GM12878 (cell line): Measurements from ENCODE around the gene LRRN2. TPM values are rescaled to one million over a fixed set of nuclear protein-coding genes. Genes with fewer than 3 reads are reported as not detected.

Experiments
- HCFC1 ChIP-seq: fragments of 150-350 bp; IDR thresholded peaks from 2 replicates; pipeline ENCODE4 v1.6.1; 2014; ENCODE audit warnings: low read length
- HDAC6 ChIP-seq: fragments of 200-600 bp; sonication (generic); IDR thresholded peaks from one replicate; pipeline ENCODE4 v1.8.0; 2017; ENCODE audit warnings: antibody characterized with exemption; ENCODE audit not compliant: unreplicated experiment
- JUND ChIP-seq: IDR thresholded peaks from 2 replicates; pipeline ENCODE4 v1.6.1; 2012; ENCODE audit warnings: low read depth, mild to moderate bottlenecking, low read length, improper control_type of control experiment, moderate library complexity
- NFYB ChIP-seq: IDR thresholded peaks from 2 replicates; pipeline ENCODE4 v1.6.1; 2011; ENCODE audit warnings: low read depth, mild to moderate bottlenecking, low read length, improper control_type of control experiment, moderate library complexity; ENCODE audit not compliant: insufficient read depth
- POLR2AphosphoS5 ChIP-seq: IDR thresholded peaks from 2 replicates; pipeline ENCODE4 v1.6.1; 2011; ENCODE audit warnings: mild to moderate bottlenecking, low read length, inconsistent platforms
- ZBED1 ChIP-seq: IDR thresholded peaks from 2 replicates; pipeline ENCODE4 v1.6.1; 2016; ENCODE audit warnings: borderline replicate concordance
- polyA plus RNA-seq, 11 experiments: library from polyadenylated mRNA; depleted of rRNA in 4 of 11; unstranded in 6 of 11; stranded (reverse) in 5 of 11; fragments of >200 nt; fragmentation: Nextera tagmentation in 4 of 11; fragmentation: Illumina TruSeq in 1 of 11; extraction: Ambion mirVana in 4 of 11; extraction: Trizol in 1 of 11; gene quantifications; 1 replicate in 1 of 11; 2 replicates in 10 of 11; pipeline versions ENCODE4 v1.2.1 to v1.2.3, GENCODE V29; 2011 to 2016; ENCODE audit warnings: inconsistent platforms in 2 of 11, missing spikeins in 2 of 11, low read depth in 1 of 11
- total RNA-seq, 4 experiments: library from RNA; depleted of rRNA in 3 of 4; stranded (reverse); fragments of >200 nt in 3 of 4; fragmentation: Illumina TruSeq in 1 of 4; extraction: Trizol in 1 of 4; gene quantifications; 2 replicates each; pipeline versions ENCODE4 v1.2.1 to v1.2.3, GENCODE V29; 2013 to 2021
- TF ChIP-seq, protein P1 (sequence below): IDR thresholded peaks from 2 replicates; pipeline ENCODE4 v1.6.1; 2011; ENCODE audit warnings: borderline replicate concordance, low read depth, mild to moderate bottlenecking, moderate library complexity, mixed read lengths, low read length; ENCODE audit not compliant: insufficient read depth; ENCODE audit errors: extremely low read length
- TF ChIP-seq, protein P2 (sequence below): fragments of 450-650 bp; IDR thresholded peaks from 2 replicates; pipeline ENCODE4 v1.6.1; 2017; ENCODE audit warnings: borderline replicate concordance
- TF ChIP-seq, protein P3 (sequence below): fragments of 450-650 bp; IDR thresholded peaks from 2 replicates; pipeline ENCODE4 v1.6.1; 2014; ENCODE audit warnings: mild to moderate bottlenecking
- TF ChIP-seq, protein P4 (sequence below): fragments of 150-350 bp; IDR thresholded peaks from 2 replicates; pipeline ENCODE4 v1.6.1; 2014; ENCODE audit warnings: mild to moderate bottlenecking, low read depth, low read length

Gene LRRN2
- total and polyA plus RNA-seq, 10 of the 15 experiments (the other 5 are each of a cell fraction or from before 2014, with no cell fraction given) = not detected

DNA sequence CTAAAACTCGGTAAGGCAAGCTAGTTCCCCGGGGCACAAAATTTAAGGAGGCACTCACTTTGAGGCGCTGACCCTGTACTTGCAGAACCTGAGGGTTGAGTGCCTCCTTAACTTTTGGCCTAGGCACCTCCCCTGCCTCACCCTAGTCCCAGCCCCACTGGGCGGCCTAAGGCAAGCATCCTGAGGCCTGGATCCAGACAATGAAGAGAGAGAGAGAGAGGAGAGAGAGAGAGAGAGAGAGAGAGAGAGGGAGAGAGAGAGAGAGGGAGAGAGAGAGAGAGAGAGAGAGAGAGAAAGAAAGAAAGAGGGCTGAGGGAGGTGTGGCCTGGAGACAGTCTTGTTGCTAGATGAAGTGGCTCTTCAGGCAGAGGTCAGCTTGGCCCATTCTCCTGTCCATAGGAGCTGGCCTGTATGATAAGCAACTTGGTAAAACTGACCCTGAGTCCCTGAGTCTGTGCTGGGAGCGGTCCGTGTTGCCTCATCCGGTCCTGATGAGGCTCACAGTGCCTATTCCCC is 7.4 kb upstream of the LRRN2 start (continued):
- no peak for TF ChIP-seq HDAC6
- TF ChIP-seq HCFC1 = no peak
- no peak for TF ChIP-seq NFYB
- TF ChIP-seq, protein P1, sequence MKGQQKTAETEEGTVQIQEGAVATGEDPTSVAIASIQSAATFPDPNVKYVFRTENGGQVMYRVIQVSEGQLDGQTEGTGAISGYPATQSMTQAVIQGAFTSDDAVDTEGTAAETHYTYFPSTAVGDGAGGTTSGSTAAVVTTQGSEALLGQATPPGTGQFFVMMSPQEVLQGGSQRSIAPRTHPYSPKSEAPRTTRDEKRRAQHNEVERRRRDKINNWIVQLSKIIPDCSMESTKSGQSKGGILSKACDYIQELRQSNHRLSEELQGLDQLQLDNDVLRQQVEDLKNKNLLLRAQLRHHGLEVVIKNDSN = no peak
- TF ChIP-seq, protein P2, sequence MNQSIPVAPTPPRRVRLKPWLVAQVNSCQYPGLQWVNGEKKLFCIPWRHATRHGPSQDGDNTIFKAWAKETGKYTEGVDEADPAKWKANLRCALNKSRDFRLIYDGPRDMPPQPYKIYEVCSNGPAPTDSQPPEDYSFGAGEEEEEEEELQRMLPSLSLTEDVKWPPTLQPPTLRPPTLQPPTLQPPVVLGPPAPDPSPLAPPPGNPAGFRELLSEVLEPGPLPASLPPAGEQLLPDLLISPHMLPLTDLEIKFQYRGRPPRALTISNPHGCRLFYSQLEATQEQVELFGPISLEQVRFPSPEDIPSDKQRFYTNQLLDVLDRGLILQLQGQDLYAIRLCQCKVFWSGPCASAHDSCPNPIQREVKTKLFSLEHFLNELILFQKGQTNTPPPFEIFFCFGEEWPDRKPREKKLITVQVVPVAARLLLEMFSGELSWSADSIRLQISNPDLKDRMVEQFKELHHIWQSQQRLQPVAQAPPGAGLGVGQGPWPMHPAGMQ = no peak
- no peak for TF ChIP-seq POLR2AphosphoS5
- TF ChIP-seq, protein P3, sequence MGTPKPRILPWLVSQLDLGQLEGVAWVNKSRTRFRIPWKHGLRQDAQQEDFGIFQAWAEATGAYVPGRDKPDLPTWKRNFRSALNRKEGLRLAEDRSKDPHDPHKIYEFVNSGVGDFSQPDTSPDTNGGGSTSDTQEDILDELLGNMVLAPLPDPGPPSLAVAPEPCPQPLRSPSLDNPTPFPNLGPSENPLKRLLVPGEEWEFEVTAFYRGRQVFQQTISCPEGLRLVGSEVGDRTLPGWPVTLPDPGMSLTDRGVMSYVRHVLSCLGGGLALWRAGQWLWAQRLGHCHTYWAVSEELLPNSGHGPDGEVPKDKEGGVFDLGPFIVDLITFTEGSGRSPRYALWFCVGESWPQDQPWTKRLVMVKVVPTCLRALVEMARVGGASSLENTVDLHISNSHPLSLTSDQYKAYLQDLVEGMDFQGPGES = no peak
- no peak for TF ChIP-seq ZBED1
- TF ChIP-seq JUND = no peak
- TF ChIP-seq, protein P4, sequence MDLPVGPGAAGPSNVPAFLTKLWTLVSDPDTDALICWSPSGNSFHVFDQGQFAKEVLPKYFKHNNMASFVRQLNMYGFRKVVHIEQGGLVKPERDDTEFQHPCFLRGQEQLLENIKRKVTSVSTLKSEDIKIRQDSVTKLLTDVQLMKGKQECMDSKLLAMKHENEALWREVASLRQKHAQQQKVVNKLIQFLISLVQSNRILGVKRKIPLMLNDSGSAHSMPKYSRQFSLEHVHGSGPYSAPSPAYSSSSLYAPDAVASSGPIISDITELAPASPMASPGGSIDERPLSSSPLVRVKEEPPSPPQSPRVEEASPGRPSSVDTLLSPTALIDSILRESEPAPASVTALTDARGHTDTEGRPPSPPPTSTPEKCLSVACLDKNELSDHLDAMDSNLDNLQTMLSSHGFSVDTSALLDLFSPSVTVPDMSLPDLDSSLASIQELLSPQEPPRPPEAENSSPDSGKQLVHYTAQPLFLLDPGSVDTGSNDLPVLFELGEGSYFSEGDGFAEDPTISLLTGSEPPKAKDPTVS = no peak
- TF ChIP-seq, all 136 proteins: peak for 0
